HEK293 (cell line): ENCODE data around the gene ANKRD44.

Experiments
- CTCF ChIA-PET: fragments of 350-600 bp; formaldehyde crosslinking; extraction: SDS; loops from one replicate; lab custom pipeline; 2021; ENCODE audit warnings: antibody characterized with exemption; lab: Yijun Ruan, JAX
- POLR2A ChIA-PET: fragments of 300-600 bp; formaldehyde crosslinking; extraction: SDS; loops from one replicate; lab custom pipeline; 2020; ENCODE audit warnings: antibody characterized with exemption, inconsistent platforms; lab: Yijun Ruan, JAX
- H3K27ac ChIP-seq: fragments of 200-500 bp; sonication (Bioruptor generic); 2 replicates; pipeline ENCODE4 v1.5.1; 2014; ENCODE audit warnings: low read depth, low read length, control low read depth, inconsistent platforms; ENCODE audit errors: extremely low read depth
- H3K36me3 ChIP-seq, 2 experiments: fragments of 200-500 bp in 1 of 2; sonication (Bioruptor generic) in 1 of 2; 1 replicate in 1 of 2; 2 replicates in 1 of 2; pipeline ENCODE4 v1.5.1; 2014 to 2017; ENCODE audit warnings: inconsistent platforms in 2 of 2, low read length in 2 of 2; ENCODE audit not compliant: control insufficient read depth in 2 of 2, insufficient read depth in 1 of 2
- H3K4me1 ChIP-seq: fragments of 200-500 bp; sonication (Bioruptor generic); 2 replicates; pipeline ENCODE4 v1.5.1; 2014; ENCODE audit warnings: mild to moderate bottlenecking, low read length, inconsistent platforms; ENCODE audit not compliant: control insufficient read depth, insufficient read depth
- H3K4me3 ChIP-seq: 2 replicates; pipeline ENCODE4 v1.5.1; 2011; ENCODE audit warnings: low read depth, mild to moderate bottlenecking, control low read depth, low read length, moderate library complexity
- H3K9me3 ChIP-seq: fragments of 200-500 bp; sonication (Bioruptor generic); 2 replicates; pipeline ENCODE4 v1.5.1; 2014; ENCODE audit warnings: low read depth, low read length, inconsistent platforms; ENCODE audit not compliant: control insufficient read depth, insufficient read depth
- EGR2 ChIP-seq: fragments of 450-650 bp; formaldehyde crosslinking; IDR thresholded peaks from 2 replicates; pipeline ENCODE4 v1.5.1; 2016; ENCODE audit warnings: low read depth, missing biosample characterization, missing genetic modification characterization
- GLIS2 ChIP-seq: fragments of 450-650 bp; formaldehyde crosslinking; IDR thresholded peaks from 2 replicates; pipeline ENCODE4 v1.5.1; 2016; ENCODE audit warnings: missing biosample characterization, missing genetic modification characterization
- HOXA7 ChIP-seq: sonication (generic); formaldehyde crosslinking; IDR thresholded peaks from 2 replicates; pipeline ENCODE4 v1.8.1; 2022; ENCODE audit warnings: missing genetic modification reagents, borderline replicate concordance
- KLF1 ChIP-seq: fragments of 450-650 bp; formaldehyde crosslinking; IDR thresholded peaks from 2 replicates; pipeline ENCODE4 v1.5.1; 2016; ENCODE audit warnings: missing biosample characterization, missing genetic modification characterization
- TCF7L2 ChIP-seq: IDR thresholded peaks from 2 replicates; pipeline ENCODE4 v1.6.1; 2011; ENCODE audit warnings: low read depth, mild to moderate bottlenecking, inconsistent platforms, low read length, moderate library complexity, borderline replicate concordance
- YY1 ChIP-seq: fragments of 450-650 bp; formaldehyde crosslinking; IDR thresholded peaks from 2 replicates; pipeline ENCODE4 v1.5.1; 2018; ENCODE audit warnings: missing biosample characterization, missing genetic modification characterization
- ZBTB8A ChIP-seq: fragments of 450-650 bp; formaldehyde crosslinking; IDR thresholded peaks from 2 replicates; pipeline ENCODE4 v1.5.1; 2016; ENCODE audit warnings: missing biosample characterization, missing genetic modification characterization
- ZNF16 ChIP-seq: fragments of 450-650 bp; formaldehyde crosslinking; IDR thresholded peaks from 2 replicates; pipeline ENCODE4 v1.5.1; 2016; ENCODE audit warnings: low read depth, missing biosample characterization, missing genetic modification characterization
- ZNF169 ChIP-seq: fragments of 450-650 bp; formaldehyde crosslinking; IDR thresholded peaks from 2 replicates; pipeline ENCODE4 v1.5.1; 2016; ENCODE audit warnings: missing biosample characterization, missing genetic modification characterization
- ZNF221 ChIP-seq: fragments of 450-650 bp; formaldehyde crosslinking; IDR thresholded peaks from 2 replicates; pipeline ENCODE4 v1.5.1; 2017; ENCODE audit warnings: missing biosample characterization, missing genetic modification characterization, borderline replicate concordance
- ZNF266 ChIP-seq: fragments of 450-650 bp; formaldehyde crosslinking; IDR thresholded peaks from 2 replicates; pipeline ENCODE4 v1.5.1; 2016; ENCODE audit warnings: missing biosample characterization, missing genetic modification characterization, low read depth
- ZNF354C ChIP-seq: fragments of 450-650 bp; formaldehyde crosslinking; IDR thresholded peaks from 2 replicates; pipeline ENCODE4 v1.5.1; 2016; ENCODE audit warnings: missing biosample characterization, missing genetic modification characterization, low read depth, borderline replicate concordance
- ZNF548 ChIP-seq: fragments of 450-650 bp; formaldehyde crosslinking; IDR thresholded peaks from 2 replicates; pipeline ENCODE4 v1.5.1; 2016; ENCODE audit warnings: missing biosample characterization, missing genetic modification characterization
- ZNF561 ChIP-seq: fragments of 450-650 bp; IDR thresholded peaks from 2 replicates; pipeline ENCODE4 v1.5.1; 2018; ENCODE audit warnings: missing biosample characterization, missing genetic modification characterization, borderline replicate concordance
- ZNF623 ChIP-seq: fragments of 450-650 bp; formaldehyde crosslinking; IDR thresholded peaks from 2 replicates; pipeline ENCODE4 v1.5.1; 2016; ENCODE audit warnings: missing biosample characterization, missing genetic modification characterization
- ZNF624 ChIP-seq: fragments of 450-650 bp; formaldehyde crosslinking; IDR thresholded peaks from 2 replicates; pipeline ENCODE4 v1.5.1; 2017; ENCODE audit warnings: missing biosample characterization, missing genetic modification characterization
- ZNF792 ChIP-seq: fragments of 450-650 bp; formaldehyde crosslinking; IDR thresholded peaks from 2 replicates; pipeline ENCODE4 v1.5.1; 2016; ENCODE audit warnings: missing biosample characterization, missing genetic modification characterization
- ZNF843 ChIP-seq: fragments of 450-650 bp; formaldehyde crosslinking; IDR thresholded peaks from 2 replicates; pipeline ENCODE4 v1.5.1; 2016; ENCODE audit warnings: missing biosample characterization, missing genetic modification characterization
- ZSCAN23 ChIP-seq: fragments of 450-650 bp; formaldehyde crosslinking; IDR thresholded peaks from 2 replicates; pipeline ENCODE4 v1.5.1; 2016; ENCODE audit warnings: missing biosample characterization, missing genetic modification characterization
- TF ChIP-seq, protein P1 (sequence below): fragments of 450-650 bp; formaldehyde crosslinking; IDR thresholded peaks from 2 replicates; pipeline ENCODE4 v1.5.1; 2016; ENCODE audit warnings: missing biosample characterization, missing genetic modification characterization
- TF ChIP-seq, protein P2 (sequence below): fragments of 450-650 bp; formaldehyde crosslinking; IDR thresholded peaks from 2 replicates; pipeline ENCODE4 v1.5.1; 2016; ENCODE audit warnings: missing biosample characterization, missing genetic modification characterization
- TF ChIP-seq, protein P3 (sequence below): fragments of 450-650 bp; IDR thresholded peaks from 2 replicates; pipeline ENCODE4 v1.5.1; 2018; ENCODE audit warnings: missing biosample characterization, mild to moderate bottlenecking, missing genetic modification characterization
- TF ChIP-seq, protein P4 (sequence below): fragments of 450-650 bp; formaldehyde crosslinking; IDR thresholded peaks from 2 replicates; pipeline ENCODE4 v1.5.1; 2016; ENCODE audit warnings: missing biosample characterization, missing genetic modification characterization

Gene ANKRD44

DNA sequence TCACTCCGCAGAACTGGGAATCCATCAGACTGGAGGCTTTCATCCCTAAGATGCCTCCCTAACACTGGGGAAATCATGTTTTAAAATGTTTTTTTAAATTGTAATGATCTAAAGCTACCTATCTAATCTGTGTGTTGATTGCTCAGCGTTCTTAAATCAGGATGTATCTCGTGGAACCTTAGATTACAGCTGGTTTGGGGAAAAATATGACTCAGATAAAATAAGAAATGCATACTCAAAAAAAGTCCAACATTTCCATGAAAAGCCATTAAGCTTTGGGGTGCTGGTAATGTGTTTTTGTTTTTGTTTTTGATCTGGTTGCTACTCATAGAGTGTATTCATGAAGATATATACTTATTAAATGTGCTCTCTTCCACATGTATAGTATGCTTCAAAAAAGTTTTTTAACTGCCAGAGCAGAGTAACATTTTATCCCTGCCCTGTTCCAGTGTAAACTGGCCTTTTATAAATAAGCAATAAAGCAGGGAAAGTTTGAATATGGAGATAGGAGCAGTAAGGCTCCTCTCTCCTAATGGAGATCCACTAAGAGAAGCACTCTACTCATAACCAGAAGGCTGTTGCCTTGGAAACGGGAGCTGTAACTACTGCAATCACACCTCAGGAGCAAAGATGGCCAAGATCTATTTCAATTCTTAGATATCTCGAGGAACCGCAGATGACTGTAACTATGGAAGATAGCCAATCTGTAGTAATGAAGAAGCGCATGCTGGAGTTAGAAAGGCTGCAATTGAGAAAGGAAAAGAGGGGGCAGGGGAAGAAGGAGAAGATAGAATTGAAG is 41.6 kb downstream of the ANKRD44 start:
- Histone ChIP-seq H3K9me3 (no peaks in the 10 kb centered on the region), H3K4me1 (no peaks in the 10 kb centered on the region), H3K36me3 (no peaks in the 10 kb centered on the region), H3K4me3 (no peak overlapping the region), H3K27ac (no peak overlapping the region)
- ChIA-PET CTCF (no interaction called here), POLR2A (no interaction called here)
- no peak for TF ChIP-seq ZNF354C
- peak; percentile 49; the same call in 1 of the 2 replicates for TF ChIP-seq ZNF266 (tag by site-specific recombination)

DNA sequence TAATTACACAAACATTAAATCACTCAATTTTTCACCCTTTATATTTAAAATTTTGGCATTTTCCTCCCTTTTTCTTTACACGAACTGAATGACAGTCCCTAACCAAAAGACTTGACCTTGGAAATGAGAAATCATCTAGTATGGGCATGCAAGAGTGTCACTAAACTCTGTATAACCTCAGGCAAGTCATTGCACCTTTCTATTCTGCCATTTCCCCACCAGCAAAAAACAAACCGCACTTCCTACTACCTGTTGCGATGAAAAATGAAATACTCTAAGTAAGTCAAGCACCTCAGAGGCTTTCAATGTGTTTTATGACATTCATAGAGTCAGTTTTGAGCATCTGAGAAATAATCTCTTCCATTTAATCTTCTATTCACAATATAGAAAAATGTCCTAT is 44.1 kb downstream of the ANKRD44 start:
- POLR2A ChIA-PET, result no interaction called here
- no peak overlapping the region for H3K4me3 ChIP-seq
- TF ChIP-seq ZNF221, result no peak
- TF ChIP-seq ZBTB8A (tag by site-specific recombination), result no peak
- TF ChIP-seq ZSCAN23 (tag by site-specific recombination), result no peak
- no peak for TF ChIP-seq EGR2
- TF ChIP-seq ZNF169 (tag by site-specific recombination), result no peak
- no peak for TF ChIP-seq ZNF843 (tag by site-specific recombination)
- no peak for TF ChIP-seq ZNF16
- no peak for TF ChIP-seq ZNF561 (tag by site-specific recombination)
- TF ChIP-seq, protein P1, sequence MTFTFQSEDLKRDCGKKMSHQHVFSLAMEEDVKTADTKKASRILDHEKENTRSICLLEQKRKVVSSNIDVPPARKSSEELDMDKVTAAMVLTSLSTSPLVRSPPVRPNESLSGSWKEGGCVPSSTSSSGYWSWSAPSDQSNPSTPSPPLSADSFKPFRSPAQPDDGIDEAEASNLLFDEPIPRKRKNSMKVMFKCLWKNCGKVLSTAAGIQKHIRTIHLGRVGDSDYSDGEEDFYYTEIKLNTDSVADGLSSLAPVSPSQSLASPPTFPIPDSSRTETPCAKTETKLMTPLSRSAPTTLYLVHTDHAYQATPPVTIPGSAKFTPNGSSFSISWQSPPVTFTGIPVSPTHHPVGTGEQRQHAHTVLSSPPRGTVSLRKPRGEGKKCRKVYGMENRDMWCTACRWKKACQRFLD (tag by site-specific recombination), result no peak
- TF ChIP-seq ZNF624 (tag by site-specific recombination), result no peak
- no peak for TF ChIP-seq GLIS2
- TF ChIP-seq, protein P2, sequence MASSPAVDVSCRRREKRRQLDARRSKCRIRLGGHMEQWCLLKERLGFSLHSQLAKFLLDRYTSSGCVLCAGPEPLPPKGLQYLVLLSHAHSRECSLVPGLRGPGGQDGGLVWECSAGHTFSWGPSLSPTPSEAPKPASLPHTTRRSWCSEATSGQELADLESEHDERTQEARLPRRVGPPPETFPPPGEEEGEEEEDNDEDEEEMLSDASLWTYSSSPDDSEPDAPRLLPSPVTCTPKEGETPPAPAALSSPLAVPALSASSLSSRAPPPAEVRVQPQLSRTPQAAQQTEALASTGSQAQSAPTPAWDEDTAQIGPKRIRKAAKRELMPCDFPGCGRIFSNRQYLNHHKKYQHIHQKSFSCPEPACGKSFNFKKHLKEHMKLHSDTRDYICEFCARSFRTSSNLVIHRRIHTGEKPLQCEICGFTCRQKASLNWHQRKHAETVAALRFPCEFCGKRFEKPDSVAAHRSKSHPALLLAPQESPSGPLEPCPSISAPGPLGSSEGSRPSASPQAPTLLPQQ, result no peak
- TF ChIP-seq, all 188 proteins: peak for 0
- no peaks in the 10 kb centered on the region for H3K36me3 ChIP-seq
- H3K4me1 ChIP-seq, result no peaks in the 10 kb centered on the region
- no peaks in the 10 kb centered on the region for H3K9me3 ChIP-seq
- CTCF ChIA-PET, result interaction anchor here (0.6 kb wide), 1 partner anchor 37 kb away, joined by 3 read pairs; no protein-coding TSS in a partner anchor
- H3K27ac ChIP-seq, result no peak overlapping the region

DNA sequence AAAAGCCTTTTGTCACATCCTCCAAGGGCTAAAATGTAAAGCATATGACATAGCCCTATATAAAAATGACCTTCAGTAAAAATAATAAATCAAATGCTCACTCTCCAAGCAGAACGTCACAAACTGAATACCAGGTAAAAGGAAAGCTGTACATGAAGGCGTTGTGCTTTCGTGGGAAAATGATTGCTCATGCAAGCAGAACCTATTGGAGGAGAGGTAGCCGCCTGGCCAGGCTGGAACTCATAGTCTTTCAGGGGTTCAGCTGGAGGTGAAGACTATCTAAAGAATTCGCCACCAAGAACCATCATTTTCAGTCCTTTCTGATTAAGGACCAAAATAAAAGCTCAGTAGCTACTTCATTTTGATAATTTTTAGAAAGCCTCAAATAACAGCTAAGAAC is 44.7 kb downstream of the ANKRD44 start:
- Histone ChIP-seq H3K27ac (no peak overlapping the region), H3K36me3 (no peaks in the 10 kb centered on the region), H3K4me1 (no peaks in the 10 kb centered on the region), H3K4me3 (no peak overlapping the region), H3K9me3 (no peaks in the 10 kb centered on the region)
- POLR2A ChIA-PET, result no interaction called here
- CTCF ChIA-PET, result interaction anchor here (0.6 kb wide), 1 partner anchor 37 kb away, joined by 3 read pairs; no protein-coding TSS in a partner anchor
- TF ChIP-seq KLF1 (tag by site-specific recombination) (no peak), ZNF548 (no peak)

DNA sequence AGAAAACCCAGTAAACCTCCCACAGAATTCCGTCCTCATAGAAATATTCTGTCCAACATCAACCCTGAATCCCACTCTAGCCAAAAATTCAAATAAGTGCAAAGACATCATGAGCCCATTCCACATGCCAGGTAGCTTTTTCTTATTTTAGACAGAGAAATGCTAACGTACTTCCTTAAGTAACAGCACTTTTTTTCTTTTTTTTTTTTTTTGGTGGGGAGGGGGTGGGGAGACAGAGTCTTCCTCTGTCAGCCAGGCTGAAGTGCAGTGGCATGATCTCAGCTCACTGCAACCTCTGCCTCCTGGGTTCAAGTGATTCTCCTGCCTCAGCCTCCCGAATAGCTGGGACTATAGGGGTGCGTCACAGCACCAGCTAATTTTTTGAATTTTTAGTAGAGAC is 45.5 kb downstream of the ANKRD44 start:
- H3K9me3 ChIP-seq, result no peaks in the 10 kb centered on the region
- no peak overlapping the region for H3K27ac ChIP-seq
- POLR2A ChIA-PET, result no interaction called here
- CTCF ChIA-PET, result interaction anchor here (0.8 kb wide), 1 partner anchor 48 kb away, joined by 3 read pairs; no protein-coding TSS in a partner anchor
- no peaks in the 10 kb centered on the region for H3K4me1 ChIP-seq
- no peaks in the 10 kb centered on the region for H3K36me3 ChIP-seq
- no peak overlapping the region for H3K4me3 ChIP-seq
- TF ChIP-seq HOXA7, result no peak
- TF ChIP-seq ZNF792 (tag by site-specific recombination), result no peak
- no peak for TF ChIP-seq YY1 (tag by site-specific recombination)
- TF ChIP-seq ZNF623 (tag by site-specific recombination), result no peak
- TF ChIP-seq, protein P3, sequence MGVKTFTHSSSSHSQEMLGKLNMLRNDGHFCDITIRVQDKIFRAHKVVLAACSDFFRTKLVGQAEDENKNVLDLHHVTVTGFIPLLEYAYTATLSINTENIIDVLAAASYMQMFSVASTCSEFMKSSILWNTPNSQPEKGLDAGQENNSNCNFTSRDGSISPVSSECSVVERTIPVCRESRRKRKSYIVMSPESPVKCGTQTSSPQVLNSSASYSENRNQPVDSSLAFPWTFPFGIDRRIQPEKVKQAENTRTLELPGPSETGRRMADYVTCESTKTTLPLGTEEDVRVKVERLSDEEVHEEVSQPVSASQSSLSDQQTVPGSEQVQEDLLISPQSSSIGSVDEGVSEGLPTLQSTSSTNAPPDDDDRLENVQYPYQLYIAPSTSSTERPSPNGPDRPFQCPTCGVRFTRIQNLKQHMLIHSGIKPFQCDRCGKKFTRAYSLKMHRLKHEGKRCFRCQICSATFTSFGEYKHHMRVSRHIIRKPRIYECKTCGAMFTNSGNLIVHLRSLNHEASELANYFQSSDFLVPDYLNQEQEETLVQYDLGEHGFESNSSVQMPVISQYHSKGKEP (tag by site-specific recombination), result no peak
- no peak for TF ChIP-seq TCF7L2
- TF ChIP-seq, protein P4, sequence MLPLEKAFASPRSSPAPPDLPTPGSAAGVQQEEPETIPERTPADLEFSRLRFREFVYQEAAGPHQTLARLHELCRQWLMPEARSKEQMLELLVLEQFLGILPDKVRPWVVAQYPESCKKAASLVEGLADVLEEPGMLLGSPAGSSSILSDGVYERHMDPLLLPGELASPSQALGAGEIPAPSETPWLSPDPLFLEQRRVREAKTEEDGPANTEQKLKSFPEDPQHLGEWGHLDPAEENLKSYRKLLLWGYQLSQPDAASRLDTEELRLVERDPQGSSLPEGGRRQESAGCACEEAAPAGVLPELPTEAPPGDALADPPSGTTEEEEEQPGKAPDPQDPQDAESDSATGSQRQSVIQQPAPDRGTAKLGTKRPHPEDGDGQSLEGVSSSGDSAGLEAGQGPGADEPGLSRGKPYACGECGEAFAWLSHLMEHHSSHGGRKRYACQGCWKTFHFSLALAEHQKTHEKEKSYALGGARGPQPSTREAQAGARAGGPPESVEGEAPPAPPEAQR (tag by site-specific recombination), result no peak
